ENCODE data around the gene BAZ2B. TPM values are rescaled to one million over a fixed set of nuclear protein-coding genes. Genes with fewer than 3 reads are reported as not detected.

Gene BAZ2B
- total RNA-seq, 1 donor from 2014 or later = 108 TPM

DNA sequence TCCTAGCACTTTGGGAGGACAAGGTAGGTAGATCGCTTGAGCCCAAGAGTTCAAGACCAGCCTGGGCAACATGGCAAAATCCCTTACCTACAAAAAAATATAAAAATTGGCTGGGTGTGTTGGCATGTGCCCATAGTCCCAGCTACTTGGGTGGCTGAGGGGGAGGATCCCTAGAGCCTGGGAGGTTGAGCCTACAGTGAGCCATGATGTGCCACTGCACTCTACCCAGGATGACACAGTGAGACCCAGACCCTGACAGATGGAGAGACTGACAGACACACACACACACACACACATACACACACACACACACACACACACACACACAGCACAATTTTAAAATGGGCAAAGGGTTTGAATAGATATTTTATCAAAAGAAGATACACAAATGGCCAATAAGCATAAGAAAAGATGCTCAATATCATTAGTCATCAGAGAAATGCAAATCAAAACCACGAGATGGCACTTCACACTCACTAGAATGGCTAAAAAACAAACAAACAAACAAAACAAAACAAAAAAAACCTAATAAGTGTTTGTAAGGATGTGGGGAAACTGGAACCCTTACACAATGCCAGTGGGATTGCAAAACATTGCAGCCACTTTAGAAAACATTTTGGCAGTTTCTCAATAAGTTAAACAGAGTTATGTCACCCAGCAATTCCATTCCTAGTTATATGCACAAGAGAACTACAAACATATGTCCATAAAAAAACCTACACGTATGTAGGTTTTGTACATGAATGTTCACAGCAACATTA is 42.3 kb downstream of the BAZ2B start:
- DNase-seq (ENCODE audit: low spot score) = no peak

DNA sequence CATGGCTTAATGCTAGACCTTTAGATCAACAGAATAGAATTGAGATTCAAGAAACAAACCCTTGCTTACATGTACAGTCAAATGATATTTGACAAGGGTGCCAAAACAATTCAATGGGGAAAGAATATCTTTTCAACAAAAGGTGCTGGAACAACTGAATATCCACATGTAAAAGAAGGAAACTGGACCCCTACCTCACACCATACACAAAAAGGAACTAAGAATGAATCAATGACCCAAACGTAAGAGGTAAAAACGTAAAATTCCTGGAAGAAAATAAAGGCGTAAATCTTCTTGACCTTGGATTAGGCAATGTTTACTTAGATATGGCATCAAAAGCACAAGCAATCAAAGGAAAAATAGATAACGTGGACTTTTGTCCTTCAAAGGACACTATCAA is 43.1 kb downstream of the BAZ2B start:
- DNase-seq (ENCODE audit: low spot score) = no peak

DNA sequence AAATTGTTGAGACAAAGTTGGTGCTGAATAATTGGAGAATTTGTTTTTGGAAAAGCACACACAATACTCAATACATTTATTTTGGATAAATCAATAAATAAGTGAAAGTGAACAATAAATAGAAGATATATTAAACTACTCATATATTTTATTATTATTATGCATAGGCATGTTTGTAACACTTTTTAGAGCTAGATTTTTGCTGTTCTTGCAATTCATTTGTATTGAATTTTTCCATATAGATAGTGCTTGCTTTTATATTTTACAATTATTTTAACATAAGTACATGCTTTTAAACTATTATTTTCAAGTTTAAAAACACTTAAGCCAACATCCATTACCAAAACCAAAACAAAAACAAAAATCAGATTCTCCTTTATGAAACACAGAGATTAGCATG is 43.9 kb downstream of the BAZ2B start:
- no peak for DNase-seq (ENCODE audit: low spot score)

DNA sequence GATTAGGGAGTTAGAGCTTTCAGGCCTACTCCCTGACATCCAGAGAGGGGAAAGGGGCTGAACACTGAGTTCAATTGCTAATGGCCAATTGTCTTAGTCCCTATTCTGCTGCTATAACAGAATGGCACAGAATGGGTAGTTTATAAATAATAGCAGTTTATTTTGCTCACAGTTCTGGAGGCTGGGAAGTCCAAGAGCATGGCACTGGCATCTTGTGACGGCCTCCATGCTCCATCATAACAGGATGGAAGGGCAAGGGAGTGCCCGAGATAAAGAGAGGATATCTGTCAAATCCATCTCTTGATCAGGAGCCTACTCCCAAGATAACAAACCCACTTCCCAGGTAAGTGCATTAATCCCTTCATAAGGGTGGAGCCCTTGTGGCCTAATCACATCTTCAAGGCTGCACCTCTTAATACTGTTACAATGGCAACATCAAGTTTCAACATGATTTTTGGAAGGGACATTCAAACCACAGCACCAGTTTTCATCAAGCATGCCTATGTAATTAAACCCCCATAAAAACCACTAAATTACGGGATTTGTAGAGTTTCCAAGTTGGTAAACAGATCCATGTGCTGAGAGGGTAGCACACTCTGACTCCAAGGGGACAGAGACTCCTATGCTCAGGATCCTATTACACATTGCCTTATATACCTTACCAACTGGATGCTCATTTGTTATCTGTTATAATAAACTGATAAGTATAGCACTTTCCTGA is 44.6 kb downstream of the BAZ2B start:
- DNase-seq (ENCODE audit: low spot score) = no peak

DNA sequence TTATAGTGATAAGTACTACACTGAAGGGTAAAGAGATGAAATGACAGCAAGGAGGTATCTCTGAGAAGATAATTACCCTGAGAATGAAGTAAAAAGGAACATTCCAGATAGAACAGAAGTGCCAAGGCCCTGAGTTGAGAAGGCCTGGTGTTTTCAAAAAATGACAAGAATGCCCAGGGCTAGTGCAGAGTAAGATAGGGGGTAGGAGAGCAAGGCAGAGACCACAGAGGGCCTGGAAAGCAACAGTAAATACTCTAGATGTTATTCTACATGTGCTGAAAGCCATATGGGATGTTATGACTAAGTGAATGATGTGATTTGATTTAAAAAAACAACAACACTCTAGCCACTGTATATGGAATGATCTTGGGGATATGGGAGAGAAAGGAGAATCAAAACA is 52.3 kb downstream of the BAZ2B start:
- DNase-seq (ENCODE audit: low spot score) = no peak

DNA sequence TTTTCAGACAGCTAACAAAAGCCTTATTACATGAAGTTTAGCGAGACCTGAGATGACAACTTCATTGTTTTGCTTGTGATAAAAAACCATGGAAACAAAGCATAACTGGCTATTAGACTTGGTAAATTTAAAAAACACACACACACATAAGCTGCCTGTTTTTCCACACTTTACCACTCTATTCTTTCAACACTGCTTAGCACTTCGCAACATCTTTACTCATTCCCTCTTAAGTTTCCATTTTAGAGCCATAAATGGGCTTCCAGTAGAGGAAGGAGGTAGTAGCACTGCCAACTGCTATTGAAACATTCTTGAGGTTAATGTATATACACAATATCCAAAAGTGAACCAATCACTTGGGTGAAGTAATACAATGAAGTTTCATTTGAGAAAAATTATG is 54.1 kb downstream of the BAZ2B start:
- no peak for DNase-seq (ENCODE audit: low spot score)

DNA sequence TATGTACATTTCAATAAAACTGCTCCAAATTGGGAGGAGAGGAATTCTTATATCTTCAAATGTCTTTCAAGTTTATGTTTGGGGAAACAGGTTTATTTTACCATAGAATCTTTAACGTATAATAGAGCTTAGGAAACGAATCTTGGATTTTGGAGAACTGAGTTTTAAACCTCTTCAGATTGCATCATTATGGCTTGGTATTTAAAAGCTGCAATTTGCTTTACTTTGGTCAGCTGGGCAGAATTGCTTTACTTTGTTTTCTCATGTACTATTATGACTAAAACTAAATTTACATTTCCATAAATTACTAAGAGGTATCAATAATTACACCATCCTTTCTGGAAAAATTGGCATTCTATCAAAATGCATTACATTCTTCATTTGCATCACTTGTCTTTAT is 54.6 kb downstream of the BAZ2B start:
- DNase-seq (ENCODE audit: low spot score) = no peak

DNA sequence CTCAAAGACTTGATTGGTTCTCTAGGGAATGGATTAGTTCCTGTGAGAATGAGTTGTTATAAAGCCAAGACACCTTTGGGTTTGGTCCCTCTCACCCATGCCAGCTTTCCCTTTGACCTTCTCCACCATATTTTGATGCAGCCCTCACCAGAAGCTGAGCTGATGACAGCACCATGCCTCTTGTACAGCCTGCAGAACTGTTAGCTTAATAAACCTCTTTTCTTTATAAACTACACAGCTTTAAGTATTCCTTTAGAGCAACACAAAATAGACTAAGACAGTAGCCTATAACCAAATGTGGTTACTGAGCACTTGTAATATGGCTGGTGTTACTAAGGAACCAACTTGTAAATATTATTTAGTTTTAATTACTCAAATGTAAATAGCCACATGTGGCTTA is 55.1 kb downstream of the BAZ2B start:
- DNase-seq (ENCODE audit: low spot score) = no peak

DNA sequence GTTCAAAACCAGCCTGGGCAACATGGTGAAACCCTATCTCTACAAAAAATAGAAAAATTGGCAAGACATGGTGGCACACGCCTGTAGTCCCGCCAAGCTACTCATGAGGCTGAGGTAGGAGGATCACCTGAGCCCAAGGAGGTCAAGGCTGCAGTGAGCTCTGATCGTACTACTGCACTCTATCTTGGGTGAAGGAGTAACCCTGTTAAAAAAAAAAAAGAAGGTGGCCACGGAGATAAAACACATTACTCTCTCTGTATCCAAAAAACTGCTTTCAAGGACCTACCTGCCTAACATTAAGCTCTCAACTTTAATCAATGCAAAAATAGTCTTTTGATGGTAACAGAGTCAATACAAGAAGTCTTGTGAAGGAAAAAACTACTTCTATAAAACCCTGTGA is 57.3 kb downstream of the BAZ2B start:
- no peak for DNase-seq (ENCODE audit: low spot score)

DNA sequence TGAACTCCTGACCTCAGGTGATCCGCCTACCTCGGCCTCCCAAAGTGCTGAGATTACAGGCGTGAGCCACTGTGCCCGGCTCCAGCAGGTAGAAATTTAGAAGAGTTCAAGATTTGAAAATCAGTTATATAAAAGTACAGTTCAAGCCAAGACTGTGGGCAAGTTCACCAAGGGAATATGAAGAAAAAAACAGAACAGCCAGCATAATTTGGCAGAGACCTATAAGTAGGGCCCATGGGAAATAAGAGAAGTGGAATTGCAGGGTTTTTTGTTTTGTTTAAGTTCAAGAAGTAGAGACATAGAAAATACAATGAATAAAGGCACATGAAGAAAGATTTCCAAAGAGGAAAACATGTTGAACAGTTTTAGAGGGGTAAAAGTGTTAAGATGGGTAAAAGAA is 57.9 kb downstream of the BAZ2B start:
- DNase-seq (ENCODE audit: low spot score) = no peak

DNA sequence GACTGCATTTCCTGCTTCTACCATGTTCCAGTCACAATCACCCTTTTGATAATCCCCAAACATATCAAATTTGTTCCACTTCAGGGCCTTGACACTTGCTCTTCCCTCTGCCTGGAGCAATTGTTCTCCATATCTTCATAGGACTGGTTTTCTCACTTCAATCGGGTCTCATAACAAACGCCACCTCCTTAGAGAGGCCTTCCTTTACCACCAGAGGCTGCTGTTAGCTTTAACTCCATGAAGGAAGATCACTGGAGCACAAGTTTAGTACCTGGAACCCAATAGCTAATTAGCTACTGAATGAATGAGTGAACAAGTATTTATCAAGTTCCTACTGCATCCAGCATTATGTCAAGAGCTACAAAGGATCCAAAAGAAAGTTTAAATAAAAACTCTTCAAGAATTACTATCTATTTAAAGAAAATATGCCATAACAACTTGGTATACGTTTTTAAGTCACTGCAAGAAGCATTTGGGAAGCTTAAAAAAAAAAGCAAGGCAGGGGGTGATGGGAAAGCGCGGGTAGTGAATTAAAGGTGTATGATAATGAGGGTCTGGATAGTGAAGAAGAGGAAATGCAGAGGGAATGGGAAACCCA is 58.8 kb downstream of the BAZ2B start:
- DNase-seq (ENCODE audit: low spot score) = peak; percentile 14

DNA sequence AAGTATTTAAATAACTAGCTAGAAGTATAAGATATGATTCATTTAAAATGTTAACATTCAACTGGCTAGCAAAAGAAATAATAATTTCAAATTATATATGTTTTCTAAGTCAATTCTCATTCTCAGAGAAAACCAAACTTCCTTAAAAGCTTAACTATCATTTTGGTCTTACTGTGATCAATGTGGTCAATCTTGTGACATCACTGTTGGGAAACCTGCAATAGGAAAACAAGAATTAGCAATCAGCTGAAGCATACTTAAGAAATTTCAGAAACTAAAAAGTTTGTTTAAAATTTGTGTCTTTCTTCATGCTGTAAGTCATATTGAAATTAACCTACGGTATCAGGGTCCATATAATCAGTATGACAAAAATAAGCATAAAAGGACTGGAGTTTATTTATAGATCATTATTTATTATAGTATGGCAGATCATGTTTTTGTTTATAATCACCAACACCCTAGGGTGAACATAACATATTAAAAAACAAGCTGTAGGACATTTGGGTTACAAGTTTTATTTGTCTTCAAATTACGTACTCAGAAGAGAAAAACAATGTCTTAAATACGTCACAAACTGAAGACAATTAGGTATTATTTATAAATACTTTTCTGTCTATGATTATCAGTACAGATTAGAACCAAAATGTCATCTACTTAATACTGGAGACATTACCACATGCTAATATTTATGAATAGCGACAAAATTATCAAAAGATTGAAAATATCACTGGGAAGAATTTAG is 60.5 kb downstream of the BAZ2B start:
- DNase-seq (ENCODE audit: low spot score) = no peak

DNA sequence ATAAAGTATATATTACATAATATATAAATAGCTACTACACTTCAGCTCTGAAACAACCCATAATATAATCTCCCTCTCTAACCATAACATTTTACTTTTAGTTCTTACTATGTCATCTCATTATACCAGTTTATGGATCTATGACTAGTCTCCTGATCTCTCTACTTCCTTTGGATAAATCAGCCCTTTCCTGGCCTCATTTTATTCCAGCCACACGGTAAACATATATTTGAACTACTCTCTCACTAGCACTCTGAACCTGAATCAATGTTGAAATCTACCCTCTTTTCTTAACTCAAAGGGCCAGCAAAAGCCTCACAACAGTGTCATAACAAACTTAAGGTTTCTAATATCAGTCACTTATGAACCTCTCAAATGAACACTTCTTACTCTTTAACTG is 62.6 kb downstream of the BAZ2B start:
- DNase-seq (ENCODE audit: low spot score) = no peak

DNA sequence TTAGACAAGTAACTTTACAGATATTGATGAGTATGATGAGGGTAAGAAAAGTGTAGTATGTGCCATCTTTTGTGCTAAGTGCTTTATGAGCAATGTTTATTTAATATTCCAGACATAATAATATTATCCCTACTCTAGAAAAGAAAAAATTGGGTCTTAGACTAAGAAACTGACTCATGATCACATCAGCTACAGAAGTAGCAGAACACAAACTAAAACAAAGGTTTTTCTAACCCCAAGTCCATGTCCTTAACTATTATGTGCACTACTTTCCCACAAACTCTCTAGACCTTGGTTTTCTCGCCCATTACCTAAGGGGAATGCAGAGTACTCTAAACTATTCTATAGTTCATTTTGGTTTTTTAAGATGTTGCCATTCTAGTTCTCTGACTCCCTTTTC is 64.5 kb downstream of the BAZ2B start:
- no peak for DNase-seq (ENCODE audit: low spot score)

DNA sequence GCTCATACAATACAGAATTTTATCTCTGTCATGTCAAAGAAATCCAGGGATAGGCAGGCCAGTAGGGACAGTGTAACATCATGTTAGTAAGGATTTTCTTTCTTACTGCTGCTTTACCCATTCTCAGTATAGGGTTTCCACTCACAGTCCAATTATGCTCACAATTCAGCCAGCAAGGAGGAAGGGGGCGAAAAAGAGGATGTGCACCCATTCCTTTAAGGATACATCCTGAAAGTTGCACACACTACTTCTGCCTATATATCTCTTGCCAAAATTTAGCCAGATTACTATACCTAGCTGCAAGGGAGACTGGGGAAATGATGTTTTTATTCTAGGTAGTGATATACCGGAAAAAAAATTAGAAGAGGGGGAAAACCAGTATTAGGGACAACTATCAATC is 66.1 kb downstream of the BAZ2B start:
- DNase-seq (ENCODE audit: low spot score) = no peak

DNA sequence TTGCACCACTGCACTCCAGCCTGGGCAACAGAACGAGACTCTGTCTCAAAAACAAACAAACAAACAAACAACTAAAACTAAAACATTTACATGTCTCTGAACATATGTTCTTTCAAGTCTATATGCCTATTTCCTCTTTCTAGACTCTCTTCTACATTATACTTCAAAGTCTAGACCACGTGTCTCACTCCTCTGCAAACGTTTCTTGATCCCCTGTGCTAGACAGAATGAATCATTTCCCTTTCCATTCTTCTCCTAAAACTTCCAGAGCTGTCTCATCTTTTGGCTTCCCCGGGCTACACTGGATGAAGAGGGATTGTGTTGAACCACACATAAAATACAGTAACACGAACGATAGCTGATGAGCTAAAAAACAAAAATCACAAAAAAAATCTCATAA is 67.1 kb downstream of the BAZ2B start:
- no peak for DNase-seq (ENCODE audit: low spot score)

DNA sequence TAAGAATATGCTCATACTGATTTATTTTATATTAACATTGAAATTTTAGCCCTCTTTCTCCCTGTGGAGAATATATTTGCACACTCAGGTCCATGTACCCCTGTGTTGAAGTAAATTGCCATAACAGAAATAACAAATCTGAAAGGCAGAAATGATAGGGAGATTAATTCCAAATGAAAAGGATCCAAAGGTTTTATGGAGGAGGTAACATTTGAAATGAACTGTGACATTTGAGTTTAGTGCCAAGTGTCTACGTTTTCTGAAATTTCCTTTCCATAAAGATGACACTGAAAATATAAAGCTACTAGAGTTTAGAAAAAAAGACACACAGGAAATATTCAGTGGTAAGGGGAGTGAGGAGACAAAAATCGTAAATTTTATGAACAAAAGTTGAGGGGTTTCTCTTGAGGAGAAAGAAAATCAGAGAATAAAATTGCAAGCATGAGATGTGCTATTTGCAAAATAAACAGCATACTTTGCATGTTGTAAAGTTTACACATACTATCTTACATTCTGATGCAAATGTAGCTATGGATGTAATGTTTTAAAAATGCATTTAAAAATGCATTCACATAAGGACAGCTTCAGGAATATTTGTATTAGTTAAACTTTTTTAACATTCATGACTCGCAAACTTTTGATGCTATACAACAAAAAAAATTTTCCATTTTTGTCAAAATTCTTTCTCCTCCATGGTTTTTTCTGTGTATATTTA is 69.5 kb downstream of the BAZ2B start:
- no peak for DNase-seq (ENCODE audit: low spot score)

DNA sequence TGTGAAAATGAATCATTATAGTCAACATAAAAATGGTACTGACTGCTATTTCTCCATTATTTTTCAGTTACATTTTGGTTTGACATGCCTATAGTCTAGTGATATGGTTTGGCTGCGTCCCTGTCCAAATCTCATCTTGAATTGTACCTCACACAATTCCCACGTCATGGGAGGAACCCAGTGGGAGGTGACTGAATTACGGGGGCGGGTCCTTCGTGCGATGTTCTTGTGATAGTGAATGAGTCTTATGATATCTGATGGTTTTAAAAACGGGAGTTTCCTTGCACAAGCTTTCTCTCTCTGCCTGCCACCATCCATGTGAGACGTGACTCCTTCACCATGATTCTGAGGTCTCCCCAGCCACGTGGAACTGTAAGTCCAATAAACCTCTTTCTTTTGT is 70.3 kb downstream of the BAZ2B start:
- no peak for DNase-seq (ENCODE audit: low spot score)

DNA sequence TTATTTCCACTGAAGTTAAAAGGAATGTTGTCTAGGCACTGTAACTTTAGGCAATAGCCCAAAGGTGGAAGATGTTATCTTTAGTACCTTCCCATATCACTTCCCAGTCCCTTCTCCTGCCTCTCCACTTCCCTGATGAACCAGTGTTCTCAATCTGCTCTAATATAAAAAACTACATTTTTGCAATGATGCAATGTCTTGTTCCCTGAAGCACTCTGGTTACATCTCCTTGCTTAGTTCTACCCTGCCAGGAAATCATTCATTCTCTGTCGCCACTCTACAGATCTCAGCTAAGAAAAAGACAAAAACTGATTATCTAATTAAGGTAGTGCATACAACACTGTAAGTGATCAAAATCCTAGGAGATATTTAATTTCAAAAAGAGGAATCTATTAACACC is 71.3 kb downstream of the BAZ2B start:
- no peak for DNase-seq (ENCODE audit: low spot score)

DNA sequence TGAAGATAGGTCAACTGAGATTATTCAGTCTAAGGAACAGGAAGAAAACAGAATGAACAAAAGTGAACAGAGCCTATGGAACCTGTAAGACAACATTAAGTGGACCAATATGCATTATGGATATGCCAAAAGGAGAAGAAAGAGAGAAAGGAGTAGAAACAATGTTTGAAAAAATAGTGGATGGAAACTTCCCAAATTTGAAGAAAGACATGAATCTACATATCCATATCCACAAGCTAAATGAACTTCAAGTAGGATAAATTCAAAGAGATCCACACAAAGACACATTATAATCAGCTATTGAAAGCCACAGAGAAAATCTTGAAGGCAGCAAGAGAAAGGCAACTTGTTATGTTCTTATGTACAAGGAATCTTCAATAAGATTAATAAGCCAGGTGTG is 74.2 kb downstream of the BAZ2B start:
- DNase-seq (ENCODE audit: low spot score) = no peak

DNA sequence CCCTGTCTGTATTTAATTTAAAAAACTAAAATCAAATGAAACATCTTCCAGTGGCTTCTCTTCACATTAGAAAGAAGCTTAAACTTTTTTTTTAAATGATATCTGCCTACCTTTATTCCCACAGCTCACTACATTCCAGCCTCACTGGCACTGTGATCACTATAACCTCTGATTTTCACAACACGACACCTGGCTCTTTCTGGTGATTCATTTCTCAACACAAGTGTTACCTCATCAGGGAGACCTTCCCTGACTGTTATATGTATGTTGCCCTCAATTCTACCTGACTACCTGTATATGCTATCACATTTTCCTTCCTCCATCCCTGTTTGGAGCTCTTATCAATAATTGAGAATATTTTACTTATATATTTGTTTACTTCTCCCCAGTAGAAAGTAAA is 76.6 kb downstream of the BAZ2B start:
- no peak for DNase-seq (ENCODE audit: low spot score)

DNA sequence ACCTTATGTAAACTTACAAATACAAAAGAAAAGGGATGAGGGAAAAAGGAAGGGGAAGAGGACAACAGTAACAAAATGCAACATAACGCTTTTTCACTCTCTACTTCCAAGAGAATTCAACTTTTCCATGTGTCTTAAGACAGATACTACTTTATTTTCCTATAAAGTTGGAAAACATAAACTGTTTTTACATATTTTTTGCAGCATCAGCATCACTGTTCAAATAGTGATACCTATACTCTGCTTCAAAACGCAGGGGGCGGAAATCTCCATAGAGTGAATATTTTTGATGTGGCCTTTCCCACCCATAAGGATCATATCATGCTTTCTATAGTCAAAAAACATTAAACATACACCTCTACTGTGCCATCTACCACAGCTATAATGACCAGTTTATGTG is 77.5 kb downstream of the BAZ2B start:
- DNase-seq (ENCODE audit: low spot score) = no peak
